HG03432 (cell line): ENCODE measurements around the gene BUD23.

Experiments
- ATAC-seq: cut with Tn5 transposase; IDR thresholded peaks from one replicate; pipeline ENCODE4 v1.9.1; 2021; ENCODE audit warnings: mild to moderate bottlenecking, moderate library complexity; ENCODE audit not compliant: unreplicated experiment

The BUD23 gene

DNA sequence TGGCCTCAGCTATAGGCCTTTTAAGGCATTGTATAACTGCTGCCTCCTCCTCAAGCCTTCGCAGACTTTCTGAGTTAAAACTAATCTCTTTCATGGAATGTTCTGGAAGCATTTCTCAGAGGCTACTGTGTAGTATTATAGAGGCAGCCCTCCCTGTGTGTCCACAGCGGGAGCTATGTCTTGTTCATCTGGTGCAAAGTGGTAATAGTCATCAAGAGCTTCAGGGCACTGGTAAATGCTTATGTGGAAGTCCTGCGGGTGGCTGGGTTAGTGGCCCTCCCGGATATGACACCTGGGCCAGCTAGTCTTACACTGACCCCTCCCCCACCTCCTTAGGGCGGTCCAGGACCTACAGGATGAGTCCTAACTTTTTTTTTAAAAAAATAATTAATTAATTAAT, 57.4 kb downstream of the BUD23 start:
- ATAC-seq, result no peak

DNA sequence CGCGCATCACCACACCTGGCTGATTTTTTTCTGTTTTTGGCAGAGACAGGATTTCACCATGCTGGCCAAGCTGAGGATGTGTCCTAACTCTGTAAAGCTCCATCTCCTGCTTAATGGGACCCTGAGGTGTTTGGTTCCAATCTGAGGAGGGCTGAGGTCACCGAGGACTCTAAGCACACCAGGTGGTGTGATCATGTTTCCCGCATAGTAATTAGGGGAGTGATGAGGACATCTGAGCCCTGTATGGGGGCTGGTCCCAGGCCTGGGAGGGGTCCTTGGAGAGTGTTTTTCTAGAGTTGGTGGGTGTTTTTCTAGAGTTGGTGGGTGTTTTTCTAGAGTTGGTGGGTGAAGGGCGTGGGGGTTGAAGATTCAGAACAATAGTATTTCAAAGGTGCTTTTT, 58.2 kb downstream of the BUD23 start:
- no peak for ATAC-seq

- no peak for ATAC-seq
These were observed 58.9 kb downstream of the BUD23 start for GRCh38 chr7:73742338-73742752.

- no peak for ATAC-seq
These were observed 59.6 kb downstream of the BUD23 start for GRCh38 chr7:73742753-73743641.

- ATAC-seq, result no peak
These were observed 63.0 kb downstream of the BUD23 start for GRCh38 chr7:73746378-73746777.
